Chondrocyte (in vitro differentiated cells): Measurements from ENCODE around the gene ECHS1. TPM values are rescaled to one million over a fixed set of nuclear protein-coding genes. Genes with fewer than 3 reads are reported as not detected.
"Not testable (repeated sequence)": the region's sequence is repeated elsewhere in the genome, so short reads cannot be mapped to it uniquely, and the experiment has no call there.

Experiments
- DNase-seq: peaks from one replicate; pipeline ENCODE4 v3.0.0; 2021; ENCODE audit warnings: mixed read lengths, low spot score
- H3K27ac Mint-ChIP-seq: one replicate; pipeline ENCODE4 v1.8.0; 2021; ENCODE audit warnings: mild to moderate bottlenecking, moderate library complexity, mixed read lengths; ENCODE audit not compliant: unreplicated experiment
- H3K27me3 Mint-ChIP-seq: 2 replicates; pipeline ENCODE4 v1.8.0; 2021; ENCODE audit warnings: low read depth, mixed read lengths
- H3K36me3 Mint-ChIP-seq: 2 replicates; pipeline ENCODE4 v1.8.0; 2021; ENCODE audit warnings: low read depth, mixed read lengths
- H3K4me1 Mint-ChIP-seq: 2 replicates; pipeline ENCODE4 v1.8.0; 2021; ENCODE audit warnings: low read depth, mild to moderate bottlenecking, mixed read lengths
- H3K4me3 Mint-ChIP-seq: one replicate; pipeline ENCODE4 v1.8.0; 2021; ENCODE audit warnings: mild to moderate bottlenecking, moderate library complexity, mixed read lengths; ENCODE audit not compliant: unreplicated experiment
- H3K9me3 Mint-ChIP-seq: 2 replicates; pipeline ENCODE4 v1.8.0; 2021; ENCODE audit warnings: low read depth, mixed read lengths
- CTCF ChIP-seq: fragments of 200-600 bp; sonication (generic); IDR thresholded peaks from 2 replicates; pipeline ENCODE4 v1.5.0; 2021; ENCODE audit warnings: antibody characterized with exemption, mild to moderate bottlenecking, moderate library complexity
- total RNA-seq: library from RNA; stranded (reverse); gene quantifications from 3 replicates; pipeline ENCODE4 v1.2.1, GENCODE V29; 2021

The ECHS1 gene
- total RNA-seq, 1 donor from 2014 or later = 58.9 TPM

GRCh38 chr10:133368153-133368552 lies 5.0 kb downstream of the ECHS1 start:
- no peaks in the 10 kb centered on the region for H3K9me3 Mint-ChIP-seq
- no peak overlapping the region for H3K4me3 Mint-ChIP-seq
- no peak for DNase-seq
- H3K4me1 Mint-ChIP-seq = peaks cover 8% of the 10 kb centered on the region
- no peak for TF ChIP-seq CTCF
- H3K36me3 Mint-ChIP-seq = peaks cover 19% of the 10 kb centered on the region
- no peak overlapping the region for H3K27ac Mint-ChIP-seq
- H3K27me3 Mint-ChIP-seq = no peaks in the 10 kb centered on the region

- H3K27ac Mint-ChIP-seq, H3K4me1 Mint-ChIP-seq, H3K27me3 Mint-ChIP-seq, H3K4me3 Mint-ChIP-seq, DNase-seq, H3K9me3 Mint-ChIP-seq: not testable (repeated sequence)
- H3K36me3 Mint-ChIP-seq = peaks cover 22% of the 10 kb centered on the region
These were observed 5.7 kb downstream of the ECHS1 start for GRCh38 chr10:133367461-133367860.

GRCh38 chr10:133366751-133367150 lies 6.4 kb downstream of the ECHS1 start:
- Mint-ChIP-seq H3K36me3 (peaks cover 27% of the 10 kb centered on the region), H3K4me1 (no peaks in the 10 kb centered on the region)

GRCh38 chr10:133366130-133366478 lies 7.0 kb downstream of the ECHS1 start:
- H3K4me1 Mint-ChIP-seq = no peaks in the 10 kb centered on the region
- H3K36me3 Mint-ChIP-seq = peaks cover 30% of the 10 kb centered on the region
- H3K27me3 Mint-ChIP-seq = no peaks in the 10 kb centered on the region
- H3K4me3 Mint-ChIP-seq = no peak overlapping the region
- H3K27ac Mint-ChIP-seq = no peak overlapping the region
- DNase-seq = no peak
- no peak for TF ChIP-seq CTCF
- no peaks in the 10 kb centered on the region for H3K9me3 Mint-ChIP-seq

More at GRCh38 chr10:133366751-133367150, 6.4 kb downstream of the ECHS1 start:
- TF ChIP-seq CTCF = no peak
- Mint-ChIP-seq H3K27ac (no peak overlapping the region), H3K27me3 (no peaks in the 10 kb centered on the region), H3K4me3 (no peak overlapping the region), H3K9me3 (no peaks in the 10 kb centered on the region)
- DNase-seq = no peak

- no peak for DNase-seq
- no peak overlapping the region for H3K4me3 Mint-ChIP-seq
- H3K9me3 Mint-ChIP-seq = no peaks in the 10 kb centered on the region
- H3K36me3 Mint-ChIP-seq = peaks cover 30% of the 10 kb centered on the region
- no peaks in the 10 kb centered on the region for H3K4me1 Mint-ChIP-seq
- H3K27ac Mint-ChIP-seq = no peak overlapping the region
- no peaks in the 10 kb centered on the region for H3K27me3 Mint-ChIP-seq
- no peak for TF ChIP-seq CTCF
These were observed 7.6 kb downstream of the ECHS1 start for GRCh38 chr10:133365461-133366129.
